ENCODE measurements around the gene CDK11A. TPM values are rescaled to one million over a fixed set of nuclear protein-coding genes. Genes with fewer than 3 reads are reported as not detected.
"Not testable (repeated sequence)": the region's sequence is repeated elsewhere in the genome, so short reads cannot be mapped to it uniquely, and the experiment has no call there.

CDK11A gene
- total and polyA plus RNA-seq, 3 experiments from 2014 or later = 18.4 to 70.7 (median 68.8) TPM

DNA sequence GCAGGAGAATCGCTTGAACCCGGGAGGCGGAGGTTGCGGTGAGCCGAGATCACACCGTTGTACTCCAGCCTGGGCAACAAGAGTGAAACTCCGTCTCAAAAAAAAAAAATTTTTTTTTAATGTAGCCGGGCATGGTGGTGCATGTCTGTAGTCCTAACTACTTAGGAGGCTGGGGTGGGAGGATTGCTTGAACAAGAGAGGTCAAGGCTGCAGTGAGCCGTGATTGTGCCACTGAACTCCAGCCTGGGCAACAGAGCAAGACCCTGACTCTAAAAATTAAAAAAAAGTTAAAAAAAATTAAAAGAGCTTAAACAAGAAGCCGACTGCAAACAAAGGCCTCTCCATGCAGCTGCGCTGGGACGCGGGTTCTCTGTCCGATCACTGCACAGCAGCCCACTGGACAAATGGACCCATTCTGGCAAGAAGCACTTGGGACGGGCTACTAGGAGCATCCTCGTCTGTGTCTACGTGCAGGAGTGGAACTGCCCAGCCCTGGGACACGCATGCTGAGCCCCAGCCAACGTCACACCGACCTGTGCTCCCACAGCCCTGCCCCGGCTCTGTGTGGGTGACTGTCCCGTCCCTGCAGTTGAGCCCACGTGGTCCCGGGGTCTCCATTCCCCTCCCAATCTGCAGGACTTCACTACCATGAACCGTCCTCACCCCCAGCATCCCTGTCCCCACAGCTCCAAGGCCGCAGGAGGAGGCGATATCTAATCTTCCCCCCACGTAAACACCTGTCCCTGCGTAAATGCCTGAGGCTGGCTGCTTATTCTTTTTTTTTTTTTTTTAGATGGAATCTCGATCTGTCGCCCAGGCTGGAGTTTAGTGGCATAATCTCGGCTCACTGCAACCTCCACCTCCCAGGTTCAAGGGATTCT lies 43.9 kb downstream of the CDK11A start:
- peak overlapping the region in 2 of 8 donors; percentile 90 to 96 for H3K27ac Mint-ChIP-seq

DNA sequence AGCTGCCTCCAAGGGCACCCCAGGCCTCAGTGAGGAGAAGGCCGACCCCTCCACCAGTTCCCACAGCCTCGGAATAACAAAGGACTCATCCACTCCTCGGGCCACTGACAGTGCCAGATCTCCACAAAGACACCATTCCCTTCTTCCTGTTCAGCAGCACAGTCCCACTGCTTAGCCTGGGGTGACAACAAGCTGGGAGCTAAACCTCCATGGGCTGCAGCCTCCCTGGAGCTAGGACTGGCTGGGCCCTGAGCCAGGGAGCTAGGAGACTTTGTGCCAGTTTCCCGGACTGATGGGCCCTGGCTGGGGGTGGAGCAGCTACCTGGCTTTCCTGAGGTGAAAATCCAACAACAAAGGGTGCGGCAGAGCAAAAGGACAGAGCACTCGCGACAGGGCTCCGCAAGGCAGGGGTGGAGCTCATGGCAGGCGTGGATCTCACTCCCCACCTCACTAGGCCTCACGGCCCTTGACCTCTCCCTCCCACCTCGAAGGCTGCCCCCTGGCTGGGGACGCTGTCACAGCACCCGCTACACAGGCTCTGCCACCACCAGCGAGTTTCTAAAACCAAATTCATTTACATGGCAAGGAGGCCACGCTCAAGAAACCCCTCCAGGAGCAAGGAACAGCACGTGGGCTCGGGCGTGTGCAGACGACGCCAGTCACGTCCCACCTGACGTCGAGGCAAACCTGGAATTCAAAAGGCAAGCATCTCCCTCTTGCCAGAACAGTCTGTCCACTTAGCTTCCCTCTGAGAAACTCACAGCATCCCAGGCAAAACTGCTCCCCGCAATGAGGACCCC lies 45.4 kb downstream of the CDK11A start:
- Histone ChIP-seq H3K9me3 (ENCODE audit: low read length) (no peaks in the 10 kb centered on the region), H3K27me3 (ENCODE audit: insufficient read depth, low read length, poor library complexity, severe bottlenecking) (no peaks in the 10 kb centered on the region), H3K36me3 (ENCODE audit: insufficient read depth, low read length) (peaks cover 11% of the 10 kb centered on the region), H3K4me3 (ENCODE audit: low read length) (peak overlapping the region; percentile 49), H3K27ac (ENCODE audit: low read depth, low read length) (no peak overlapping the region), H3K4me1 (ENCODE audit: insufficient read depth, low read length) (peaks cover 15% of the 10 kb centered on the region)
- ChIA-PET CTCF (interaction anchor here (0.6 to 2.0 kb wide), 5 partner anchors 9 to 104 kb away, joined by 3 to 8 read pairs (median 4); partner anchors contain the start of gene CDK11A), POLR2A (interaction anchor here (2.4 kb wide), 1 partner anchor 49 kb away, joined by 19 read pairs; no protein-coding TSS in a partner anchor)
- Mint-ChIP-seq H3K4me3 (peak overlapping the region; percentile 78 to 91 (median 86)), H3K36me3 (peaks cover 0 to 25% (median 0%) of the 10 kb centered on the region in 3 donors), H3K27ac (peak overlapping the region; percentile 90 to 99 (median 96)), H3K9me3 (no peaks in the 10 kb centered on the region), H3K27me3 (peaks cover 0 to 2% of the 10 kb centered on the region in 2 donors), H3K4me1 (peaks cover 31 to 42% (median 36%) of the 10 kb centered on the region in 3 donors)
- peak in 4 of 5 donors; percentile 21 to 51 (median 38) for DNase-seq

More for the DNA sequence above, 43.9 kb downstream of the CDK11A start:
- Histone ChIP-seq H3K4me3 (ENCODE audit: low read length) (no peak overlapping the region), H3K27me3 (ENCODE audit: insufficient read depth, low read length, poor library complexity, severe bottlenecking) (no peaks in the 10 kb centered on the region), H3K9me3 (ENCODE audit: low read length) (no peaks in the 10 kb centered on the region), H3K36me3 (ENCODE audit: insufficient read depth, low read length) (peaks cover 11% of the 10 kb centered on the region), H3K27ac (ENCODE audit: low read depth, low read length) (no peak overlapping the region), H3K4me1 (ENCODE audit: insufficient read depth, low read length) (peaks cover 15% of the 10 kb centered on the region)
- Mint-ChIP-seq H3K36me3 (peaks cover 0 to 23% (median 0%) of the 10 kb centered on the region in 3 donors), H3K4me3 (peak overlapping the region in 1 of 7 donors; percentile 61), H3K27me3 (peaks cover 0 to 2% of the 10 kb centered on the region in 2 donors), H3K4me1 (peaks cover 31 to 45% (median 40%) of the 10 kb centered on the region in 3 donors), H3K9me3 (no peaks in the 10 kb centered on the region)
- CTCF ChIA-PET = no interaction called here
- DNase-seq = peak in 1 of 5 donors; percentile 42
- POLR2A ChIA-PET = interaction anchor here (0.6 kb wide), 1 partner anchor 104 kb away, joined by 3 read pairs; no protein-coding TSS in a partner anchor

DNA sequence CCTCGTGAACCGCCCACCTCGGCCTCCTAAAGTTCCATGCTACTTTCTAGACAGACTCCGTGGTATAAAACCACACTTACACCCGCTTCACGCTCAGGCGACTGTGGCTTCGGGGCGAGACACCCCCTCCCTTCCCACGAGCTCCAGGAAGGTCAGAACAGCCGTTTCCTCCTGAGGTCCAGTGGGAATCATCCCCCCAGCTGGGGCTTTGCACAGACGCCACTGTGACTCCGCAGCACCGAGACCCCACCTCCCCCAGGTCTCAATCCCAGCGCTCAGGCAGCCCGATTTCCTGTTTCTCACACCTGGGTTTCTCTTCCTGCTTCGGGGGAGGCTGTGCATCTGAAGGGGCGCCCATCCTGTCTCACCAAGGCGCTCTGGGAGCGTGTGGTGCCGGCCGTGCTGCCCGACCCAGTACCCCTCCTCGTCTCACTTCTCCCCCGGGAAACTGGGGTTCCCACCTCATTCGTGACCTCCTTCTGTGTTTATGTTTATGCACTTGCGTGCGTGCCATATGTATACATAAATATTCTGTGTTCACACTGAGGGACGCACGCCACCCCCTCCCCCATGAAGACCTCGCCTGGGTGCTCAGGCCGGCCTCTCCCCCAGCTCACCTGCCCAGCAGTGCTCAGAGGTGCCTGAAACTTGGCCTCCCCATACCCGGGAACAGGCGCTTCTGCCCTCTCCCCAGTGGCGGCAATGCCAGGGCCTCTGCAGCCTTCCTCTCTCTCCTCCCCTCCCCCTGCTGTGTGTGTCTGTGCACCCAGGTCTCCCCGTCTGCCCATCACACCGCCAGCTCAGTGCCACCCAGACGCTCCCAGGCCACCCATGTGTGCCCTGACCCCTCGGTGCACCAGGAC lies 46.2 kb downstream of the CDK11A start:
- Mint-ChIP-seq H3K9me3 (no peaks in the 10 kb centered on the region), H3K4me3 (peak overlapping the region; percentile 78 to 91 (median 86)), H3K36me3 (peaks cover 0 to 20% (median 0%) of the 10 kb centered on the region in 3 donors), H3K4me1 (peaks cover 28 to 33% (median 30%) of the 10 kb centered on the region in 3 donors), H3K27ac (peak overlapping the region; percentile 90 to 99 (median 96)), H3K27me3 (peaks cover 0 to 1% of the 10 kb centered on the region in 2 donors)
- Histone ChIP-seq H3K27me3 (ENCODE audit: insufficient read depth, low read length, poor library complexity, severe bottlenecking) (no peaks in the 10 kb centered on the region), H3K36me3 (ENCODE audit: insufficient read depth, low read length) (peaks cover 7% of the 10 kb centered on the region), H3K9me3 (ENCODE audit: low read length) (no peaks in the 10 kb centered on the region), H3K4me1 (ENCODE audit: insufficient read depth, low read length) (peaks cover 15% of the 10 kb centered on the region), H3K27ac (ENCODE audit: low read depth, low read length) (peak overlapping the region; percentile 49), H3K4me3 (ENCODE audit: low read length) (peak overlapping the region; percentile 49)
- POLR2A ChIA-PET = interaction anchor here (0.7 to 2.4 kb wide), 2 partner anchors 49 to 231 kb away, joined by 7 to 19 read pairs; no protein-coding TSS in a partner anchor
- peak; percentile 36 to 72 (median 65) for DNase-seq
- CTCF ChIA-PET = interaction anchor here (0.6 to 2.0 kb wide), 5 partner anchors 8 to 105 kb away, joined by 3 to 8 read pairs (median 4); partner anchors contain the start of gene CDK11A

DNA sequence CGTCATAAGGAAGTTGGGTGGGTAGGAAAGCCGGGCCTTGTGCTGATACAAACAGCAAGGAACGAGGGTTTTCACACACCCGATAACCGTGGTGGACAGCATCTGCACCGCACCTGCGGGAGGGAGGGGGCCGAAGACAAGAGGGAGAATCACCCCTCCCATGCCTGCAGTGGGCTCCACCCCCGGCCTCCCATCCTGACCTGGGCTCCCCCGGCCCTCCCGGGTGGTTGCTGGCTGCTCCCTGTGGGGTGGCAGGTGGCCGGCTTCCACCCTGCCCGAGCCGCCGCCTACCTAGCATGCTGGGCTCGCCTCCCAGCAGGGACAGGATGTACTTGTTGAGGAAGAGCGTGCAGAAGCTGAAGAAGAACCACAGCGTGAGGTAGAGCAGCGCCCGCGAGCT lies 48.1 kb downstream of the CDK11A start:
- peak in 1 of 5 donors; percentile 46 for DNase-seq
- POLR2A ChIA-PET; CTCF ChIA-PET; H3K27ac ChIP-seq (ENCODE audit: low read depth, low read length); H3K4me3 Mint-ChIP-seq; H3K27ac Mint-ChIP-seq; H3K4me3 ChIP-seq (ENCODE audit: low read length); H3K9me3 ChIP-seq (ENCODE audit: low read length); H3K9me3 Mint-ChIP-seq; H3K36me3 ChIP-seq (ENCODE audit: insufficient read depth, low read length); H3K27me3 Mint-ChIP-seq; H3K27me3 ChIP-seq (ENCODE audit: insufficient read depth, low read length, poor library complexity, severe bottlenecking): not testable (repeated sequence)
- peaks cover 15% of the 10 kb centered on the region for H3K4me1 ChIP-seq (ENCODE audit: insufficient read depth, low read length)
- peaks cover 22 to 27% (median 25%) of the 10 kb centered on the region in 3 donors for H3K4me1 Mint-ChIP-seq
- H3K36me3 Mint-ChIP-seq = peaks cover 0 to 29% (median 0%) of the 10 kb centered on the region in 3 donors

DNA sequence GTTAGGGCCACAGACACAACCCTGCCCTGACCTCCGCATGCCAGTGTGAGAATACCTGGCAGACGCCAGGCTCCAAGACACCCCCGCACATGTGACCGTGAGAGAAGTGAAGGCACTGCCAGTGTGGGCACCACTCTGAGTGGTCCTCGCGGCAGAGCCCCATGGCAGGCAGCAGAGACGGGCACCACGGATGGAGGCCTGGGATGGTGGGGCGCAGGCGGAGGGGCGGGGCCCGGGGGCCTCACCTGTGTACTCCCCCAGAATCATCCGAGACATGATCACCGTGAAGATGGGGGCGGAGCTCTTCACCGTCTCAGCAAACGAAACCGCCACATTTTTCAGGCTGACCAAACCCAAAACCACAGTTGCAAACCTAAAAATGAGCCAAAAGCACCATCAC lies 48.9 kb downstream of the CDK11A start:
- H3K4me1 Mint-ChIP-seq = peaks cover 22 to 27% (median 25%) of the 10 kb centered on the region in 3 donors
- H3K36me3 ChIP-seq (ENCODE audit: insufficient read depth, low read length); H3K27ac ChIP-seq (ENCODE audit: low read depth, low read length); H3K9me3 ChIP-seq (ENCODE audit: low read length); CTCF ChIA-PET; H3K27me3 Mint-ChIP-seq; DNase-seq; H3K4me3 ChIP-seq (ENCODE audit: low read length); H3K27ac Mint-ChIP-seq; H3K9me3 Mint-ChIP-seq; H3K27me3 ChIP-seq (ENCODE audit: insufficient read depth, low read length, poor library complexity, severe bottlenecking); POLR2A ChIA-PET; H3K4me3 Mint-ChIP-seq: not testable (repeated sequence)
- peaks cover 15% of the 10 kb centered on the region for H3K4me1 ChIP-seq (ENCODE audit: insufficient read depth, low read length)
- peaks cover 0 to 34% (median 0%) of the 10 kb centered on the region in 3 donors for H3K36me3 Mint-ChIP-seq

DNA sequence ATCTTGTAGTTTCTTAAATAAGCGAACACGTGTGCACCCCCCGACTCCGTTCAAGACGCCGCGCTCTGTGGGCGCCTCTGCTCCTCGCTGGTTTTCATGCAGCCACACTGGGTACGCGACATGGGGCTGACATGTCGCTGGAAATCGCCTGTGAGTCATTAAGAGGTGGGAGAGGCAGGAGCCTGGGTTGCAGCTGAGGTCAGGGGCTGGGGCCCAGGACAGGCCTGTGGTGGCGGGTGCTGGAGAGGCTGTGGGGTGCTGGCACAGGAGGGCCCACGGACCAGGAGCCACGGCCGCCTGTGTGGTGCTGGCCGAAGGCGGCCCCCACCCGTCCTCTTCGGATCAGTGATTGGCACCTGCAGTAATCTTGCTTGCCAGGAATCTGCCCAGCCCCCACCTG lies 49.4 kb downstream of the CDK11A start:
- Mint-ChIP-seq H3K36me3 (peaks cover 0 to 37% (median 0%) of the 10 kb centered on the region in 3 donors), H3K4me1 (peaks cover 22 to 27% (median 25%) of the 10 kb centered on the region in 3 donors), H3K27ac (peak overlapping the region in 3 of 8 donors; percentile 82 to 84 (median 84))
- CTCF ChIA-PET; H3K36me3 ChIP-seq (ENCODE audit: insufficient read depth, low read length); H3K9me3 Mint-ChIP-seq; H3K4me3 Mint-ChIP-seq; H3K9me3 ChIP-seq (ENCODE audit: low read length); H3K27me3 ChIP-seq (ENCODE audit: insufficient read depth, low read length, poor library complexity, severe bottlenecking); H3K4me3 ChIP-seq (ENCODE audit: low read length); POLR2A ChIA-PET; H3K27me3 Mint-ChIP-seq; DNase-seq; H3K27ac ChIP-seq (ENCODE audit: low read depth, low read length): not testable (repeated sequence)
- H3K4me1 ChIP-seq (ENCODE audit: insufficient read depth, low read length) = peaks cover 15% of the 10 kb centered on the region

DNA sequence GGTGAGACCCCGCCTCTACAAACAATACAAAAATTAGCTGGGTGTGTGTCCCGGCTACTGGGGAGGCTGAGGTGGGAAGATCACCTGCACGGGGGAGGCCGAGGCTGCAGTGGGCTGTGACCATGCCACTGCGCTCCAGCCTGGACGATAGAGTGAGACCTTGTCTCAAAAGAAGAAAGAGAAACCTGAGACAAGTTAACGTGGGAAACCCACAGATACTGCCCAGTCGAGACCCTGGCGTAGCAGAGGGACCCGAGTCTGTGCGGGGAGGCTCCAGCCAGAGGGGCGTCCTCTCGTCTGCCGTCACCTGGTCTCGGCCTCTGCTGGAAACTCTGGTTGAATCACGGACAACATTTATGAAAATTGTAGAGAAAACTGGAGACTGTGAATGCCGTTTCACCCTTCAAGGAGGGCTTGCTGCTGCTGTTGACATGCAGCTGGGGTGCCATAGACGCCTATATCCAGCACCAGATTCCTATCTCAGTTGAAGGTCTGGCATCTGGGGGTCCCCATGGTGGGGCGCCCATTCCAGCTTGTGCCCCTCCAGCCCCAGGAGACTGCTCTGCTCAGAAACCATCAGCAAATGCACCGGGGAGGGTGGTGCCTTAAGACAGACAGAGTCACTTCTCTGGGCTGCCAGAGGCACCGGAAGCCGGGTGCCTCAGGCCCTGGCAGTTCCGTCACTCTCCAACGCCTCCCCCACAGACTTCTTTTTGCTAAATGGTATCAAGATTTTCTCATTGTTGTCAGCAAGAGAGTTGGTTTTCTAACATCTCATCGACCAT lies 51.8 kb downstream of the CDK11A start:
- Mint-ChIP-seq H3K4me1 (peaks cover 2 to 7% (median 6%) of the 10 kb centered on the region in 3 donors), H3K4me3 (no peak overlapping the region), H3K36me3 (peaks cover 2 to 49% (median 3%) of the 10 kb centered on the region in 3 donors), H3K27ac (peak overlapping the region in 1 of 8 donors; percentile 50), H3K27me3 (no peaks in the 10 kb centered on the region), H3K9me3 (no peaks in the 10 kb centered on the region)
- ChIA-PET POLR2A (no interaction called here), CTCF (no interaction called here)
- no peaks in the 10 kb centered on the region for H3K9me3 ChIP-seq (ENCODE audit: low read length)
- H3K27ac ChIP-seq (ENCODE audit: low read depth, low read length) = no peak overlapping the region
- no peak overlapping the region for H3K4me3 ChIP-seq (ENCODE audit: low read length)
- no peak for DNase-seq
- no peaks in the 10 kb centered on the region for H3K27me3 ChIP-seq (ENCODE audit: insufficient read depth, low read length, poor library complexity, severe bottlenecking)
- no peaks in the 10 kb centered on the region for H3K36me3 ChIP-seq (ENCODE audit: insufficient read depth, low read length)
- H3K4me1 ChIP-seq (ENCODE audit: insufficient read depth, low read length) = no peaks in the 10 kb centered on the region
